Trophoblast cell (in vitro differentiated cells and primary cell): ENCODE results near the gene TNIK.

Experiments used
- DNase-seq, 2 donors: peaks; one replicate each; pipeline ENCODE4 v3.0.0-alpha.2; 2016
- H2AFZ ChIP-seq: 2 replicates; pipeline ENCODE4 v1.6.1; 2013; ENCODE audit warnings: low read length, moderate library complexity, mild to moderate bottlenecking; ENCODE audit not compliant: insufficient read depth, poor library complexity
- H2AK5ac ChIP-seq: 2 replicates; pipeline ENCODE4 v1.6.1; 2013; ENCODE audit warnings: mild to moderate bottlenecking, low read length
- H2BK120ac ChIP-seq: 2 replicates; pipeline ENCODE4 v1.6.1; 2013; ENCODE audit warnings: low read length, mild to moderate bottlenecking, moderate library complexity; ENCODE audit not compliant: insufficient read depth, poor library complexity
- H2BK12ac ChIP-seq: 2 replicates; pipeline ENCODE4 v1.6.1; 2013; ENCODE audit warnings: mild to moderate bottlenecking, low read length, moderate library complexity
- H2BK5ac ChIP-seq: 2 replicates; pipeline ENCODE4 v1.6.1; 2013; ENCODE audit warnings: low read length, low read depth, moderate library complexity, mild to moderate bottlenecking; ENCODE audit not compliant: poor library complexity
- H3K14ac ChIP-seq: 2 replicates; pipeline ENCODE4 v1.6.1; 2013; ENCODE audit warnings: mild to moderate bottlenecking, low read length
- H3K18ac ChIP-seq: 2 replicates; pipeline ENCODE4 v1.6.1; 2013; ENCODE audit warnings: mild to moderate bottlenecking, low read length
- H3K23ac ChIP-seq: 2 replicates; pipeline ENCODE4 v1.6.1; 2013; ENCODE audit warnings: low read length
- H3K27ac ChIP-seq: 2 replicates; pipeline ENCODE4 v1.5.1; 2013; ENCODE audit warnings: low read depth, mild to moderate bottlenecking, inconsistent platforms, low read length, moderate library complexity
- H3K27me3 ChIP-seq: 2 replicates; pipeline ENCODE4 v1.6.1; 2013; ENCODE audit warnings: inconsistent platforms, mild to moderate bottlenecking, low read length, moderate library complexity; ENCODE audit not compliant: insufficient read depth
- H3K36me3 ChIP-seq, 2 experiments: 1 replicate in 1 of 2; 2 replicates in 1 of 2; pipeline ENCODE4 v1.6.1; 2013; ENCODE audit warnings: low read length in 2 of 2, mild to moderate bottlenecking in 2 of 2, moderate library complexity in 1 of 2; ENCODE audit not compliant: insufficient read depth in 2 of 2, control insufficient read depth in 1 of 2
- H3K4ac ChIP-seq: 2 replicates; pipeline ENCODE4 v1.6.1; 2013; ENCODE audit warnings: low read depth, mild to moderate bottlenecking, low read length, moderate library complexity
- H3K4me1 ChIP-seq, 2 experiments: 1 replicate in 1 of 2; 2 replicates in 1 of 2; pipeline ENCODE4 v1.6.1; 2013; ENCODE audit warnings: low read length in 2 of 2, mild to moderate bottlenecking in 2 of 2, moderate library complexity in 1 of 2; ENCODE audit not compliant: insufficient read depth in 2 of 2, control insufficient read depth in 1 of 2
- H3K4me2 ChIP-seq: 2 replicates; pipeline ENCODE4 v1.6.1; 2013; ENCODE audit warnings: inconsistent platforms, mild to moderate bottlenecking, low read length, moderate library complexity
- H3K4me3 ChIP-seq: 2 replicates; pipeline ENCODE4 v1.5.1; 2013; ENCODE audit warnings: mild to moderate bottlenecking, low read depth, low read length, inconsistent platforms
- H3K79me1 ChIP-seq: one replicate; pipeline ENCODE4 v1.6.1; 2013; ENCODE audit warnings: low read length
- H3K79me2 ChIP-seq: 2 replicates; pipeline ENCODE4 v1.6.1; 2013; ENCODE audit warnings: low read length, mild to moderate bottlenecking; ENCODE audit not compliant: control insufficient read depth, insufficient read depth, poor library complexity
- H3K9ac ChIP-seq: 2 replicates; pipeline ENCODE4 v1.6.1; 2013; ENCODE audit warnings: mild to moderate bottlenecking, low read length
- H3K9me3 ChIP-seq: 2 replicates; pipeline ENCODE4 v1.6.1; 2013; ENCODE audit warnings: low read depth, mild to moderate bottlenecking, control low read depth, inconsistent platforms, low read length; ENCODE audit not compliant: insufficient read depth
- H4K12ac ChIP-seq: 2 replicates; pipeline ENCODE4 v1.6.1; 2013; ENCODE audit warnings: low read depth, mild to moderate bottlenecking, low read length, moderate library complexity
- H4K8ac ChIP-seq: 2 replicates; pipeline ENCODE4 v1.6.1; 2013; ENCODE audit warnings: low read depth, mild to moderate bottlenecking, low read length, moderate library complexity
- H4K91ac ChIP-seq: one replicate; pipeline ENCODE4 v1.6.1; 2013; ENCODE audit warnings: low read depth, mild to moderate bottlenecking, low read length, moderate library complexity
- WGBS: extraction: QIAGEN DNeasy Blood & Tissue Kit; methylation state at CpG from one replicate; pipeline ENCODE4 v1.1.7; 2013; ENCODE audit warnings: missing lambda C conversion rate; ENCODE audit not compliant: insufficient read length, insufficient coverage; ENCODE audit errors: extremely low coverage; 5-methylcytosine and 5-hydroxymethylcytosine counted together

Gene TNIK

DNA sequence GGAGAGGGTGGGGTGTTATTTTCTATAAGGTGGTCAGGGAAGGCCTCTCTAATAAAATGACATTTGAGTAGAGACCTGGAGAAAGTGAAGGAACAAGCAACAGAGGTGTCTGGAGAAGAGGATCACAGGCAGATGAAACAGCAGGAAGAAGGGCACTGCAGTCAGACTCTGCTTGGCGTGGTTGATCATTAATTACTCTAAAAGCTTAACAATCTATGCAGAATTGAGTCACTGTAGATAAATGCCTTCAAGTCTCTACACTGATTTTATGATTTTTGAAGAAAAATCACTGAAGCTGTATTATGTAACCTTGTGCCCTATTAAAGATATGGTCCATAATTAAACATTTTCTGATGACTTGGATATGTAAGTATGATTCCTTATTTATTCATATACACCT lies 114.2 kb downstream of the TNIK start:
- H3K4me1 ChIP-seq = no peaks in the 10 kb centered on the region
- no peak for DNase-seq
- no peak overlapping the region for H2BK120ac ChIP-seq
- H4K91ac ChIP-seq = no peak overlapping the region
- no peak overlapping the region for H3K23ac ChIP-seq
- no peak overlapping the region for H2BK5ac ChIP-seq
- no peak overlapping the region for H3K4me2 ChIP-seq
- H3K9me3 ChIP-seq = no peaks in the 10 kb centered on the region
- no CpG with 5 or more reads among the region's 1 CpG for WGBS
- no peak overlapping the region for H4K12ac ChIP-seq
- H3K36me3 ChIP-seq = no peaks in the 10 kb centered on the region
- no peak overlapping the region for H3K18ac ChIP-seq
- H4K8ac ChIP-seq = no peak overlapping the region
- no peak overlapping the region for H3K4me3 ChIP-seq
- H3K79me1 ChIP-seq = no peaks in the 10 kb centered on the region
- H3K14ac ChIP-seq = no peak overlapping the region
- no peak overlapping the region for H3K27ac ChIP-seq
- H3K9ac ChIP-seq = no peak overlapping the region
- no peaks in the 10 kb centered on the region for H3K27me3 ChIP-seq
- no peak overlapping the region for H2BK12ac ChIP-seq
- no peaks in the 10 kb centered on the region for H3K79me2 ChIP-seq
- no peak overlapping the region for H2AK5ac ChIP-seq
- no peak overlapping the region for H2AFZ ChIP-seq
- H3K4ac ChIP-seq = no peak overlapping the region

DNA sequence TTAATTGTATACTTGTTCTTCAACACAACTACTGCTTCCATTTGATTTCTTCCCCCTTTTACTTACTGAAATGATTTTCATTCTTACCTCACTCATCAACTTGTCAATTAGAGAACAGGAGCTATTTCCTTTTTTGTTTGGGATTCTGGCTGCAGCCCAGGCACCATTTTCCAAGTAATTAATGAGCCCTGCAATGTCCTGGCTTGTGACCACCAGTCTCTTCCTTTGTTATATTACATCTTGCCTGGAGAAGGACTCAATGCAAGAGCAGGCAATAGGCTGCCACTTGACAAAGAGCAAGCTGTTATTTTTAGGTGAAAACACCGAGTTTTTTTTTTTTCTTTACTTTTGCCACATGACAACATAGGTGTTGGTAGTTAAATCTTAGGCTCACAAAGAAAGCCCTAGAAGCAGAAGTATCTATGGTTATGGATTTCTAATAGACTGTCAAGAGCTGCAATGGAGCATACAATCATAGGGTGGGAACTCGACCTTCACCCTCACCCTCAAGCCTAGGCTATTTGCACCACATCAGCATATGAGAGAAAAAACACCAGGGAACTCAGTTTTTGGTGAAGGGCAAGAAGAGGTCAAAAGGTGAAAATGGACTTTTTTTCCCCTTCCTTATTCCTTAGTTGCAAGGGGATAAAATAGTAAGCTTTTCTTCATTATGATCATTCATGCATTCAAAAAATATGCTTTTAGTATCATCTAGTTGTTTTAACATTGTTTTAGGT lies 114.9 kb downstream of the TNIK start:
- no peak overlapping the region for H2BK12ac ChIP-seq
- whole genome bisulfite sequencing = no CpG with 5 or more reads among the region's 2 CpGs
- DNase-seq = no peak

DNA sequence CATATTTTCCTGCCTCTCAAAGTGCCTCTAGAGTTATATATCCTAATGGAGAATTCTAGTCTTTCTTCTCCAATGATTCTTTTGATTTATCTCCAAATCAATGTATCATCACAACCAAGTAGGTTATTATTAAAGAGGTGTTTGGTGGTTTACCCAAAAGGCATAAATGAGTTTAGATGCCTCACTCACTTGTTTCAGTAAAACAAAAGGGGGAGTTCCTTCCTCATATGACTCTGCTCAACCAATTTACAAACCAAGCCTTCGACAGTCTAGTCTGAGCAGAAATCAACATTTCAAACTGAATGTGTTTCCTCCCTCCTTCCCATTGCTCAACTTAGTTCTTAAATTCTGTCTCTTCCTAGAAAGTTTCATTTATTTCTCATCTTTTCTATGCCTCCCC lies 116.5 kb downstream of the TNIK start:
- Histone ChIP-seq H3K4ac (no peak overlapping the region), H3K79me1 (no peaks in the 10 kb centered on the region), H3K23ac (no peak overlapping the region), H2BK12ac (no peak overlapping the region), H3K4me3 (no peak overlapping the region), H4K91ac (no peak overlapping the region), H3K27ac (no peak overlapping the region), H3K9ac (no peak overlapping the region), H2BK120ac (no peak overlapping the region), H2AK5ac (no peak overlapping the region), H3K36me3 (no peaks in the 10 kb centered on the region), H3K18ac (no peak overlapping the region), H3K9me3 (no peaks in the 10 kb centered on the region), H3K79me2 (no peaks in the 10 kb centered on the region), H3K14ac (no peak overlapping the region), H3K4me1 (no peaks in the 10 kb centered on the region), H4K12ac (no peak overlapping the region), H2AFZ (no peak overlapping the region), H3K4me2 (no peak overlapping the region), H3K27me3 (no peaks in the 10 kb centered on the region), H4K8ac (no peak overlapping the region), H2BK5ac (no peak overlapping the region)
- no peak for DNase-seq
- no CpG with 5 or more reads among the region's 1 CpG for WGBS

More for the DNA sequence above, 114.9 kb downstream of the TNIK start:
- Histone ChIP-seq H4K8ac (no peak overlapping the region), H3K4ac (no peak overlapping the region), H3K79me2 (no peaks in the 10 kb centered on the region), H3K18ac (no peak overlapping the region), H4K12ac (no peak overlapping the region), H3K27ac (no peak overlapping the region), H3K4me1 (no peaks in the 10 kb centered on the region), H3K4me2 (no peak overlapping the region), H2BK5ac (no peak overlapping the region), H2AK5ac (no peak overlapping the region), H3K9ac (no peak overlapping the region), H3K23ac (no peak overlapping the region), H4K91ac (no peak overlapping the region), H3K4me3 (no peak overlapping the region), H3K36me3 (no peaks in the 10 kb centered on the region), H3K79me1 (no peaks in the 10 kb centered on the region), H2AFZ (no peak overlapping the region), H3K14ac (no peak overlapping the region), H3K9me3 (no peaks in the 10 kb centered on the region), H3K27me3 (no peaks in the 10 kb centered on the region), H2BK120ac (no peak overlapping the region)

DNA sequence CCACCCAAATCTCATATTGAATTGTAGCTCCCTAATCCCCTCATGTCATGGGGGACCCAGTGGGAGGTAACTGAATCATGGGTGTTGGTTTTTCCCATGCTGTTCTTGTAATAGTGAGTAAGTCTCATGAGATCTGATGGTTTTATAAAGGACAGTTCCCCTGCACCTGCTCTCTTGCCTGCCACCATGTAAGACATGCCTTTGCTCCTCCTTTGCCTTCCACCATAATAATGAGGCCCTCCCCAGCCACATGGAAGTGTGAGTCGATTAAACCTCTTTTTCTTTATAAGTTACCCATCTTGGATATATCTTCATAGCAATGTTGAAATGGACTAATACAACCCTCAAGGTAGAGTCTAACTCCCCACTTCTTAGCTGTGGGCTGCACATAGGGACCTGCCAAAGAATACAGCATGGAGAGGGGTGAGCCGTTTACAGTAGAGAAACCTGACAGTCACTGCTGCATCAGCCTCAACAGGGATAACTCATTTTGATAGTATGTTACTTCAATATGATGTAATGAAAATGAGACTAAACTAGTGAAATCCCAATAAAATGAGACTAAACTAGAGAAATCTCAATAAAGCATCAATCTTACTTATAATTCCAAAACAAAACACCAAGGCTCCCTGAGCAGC lies 117.3 kb downstream of the TNIK start:
- no peak overlapping the region for H2BK12ac ChIP-seq
- H3K36me3 ChIP-seq = no peaks in the 10 kb centered on the region

More for the DNA sequence above, 117.3 kb downstream of the TNIK start:
- no peak overlapping the region for H3K27ac ChIP-seq
- H3K79me1 ChIP-seq = no peaks in the 10 kb centered on the region
- H3K4me2 ChIP-seq = no peak overlapping the region
- no peak overlapping the region for H3K18ac ChIP-seq
- no peak overlapping the region for H4K12ac ChIP-seq
- H2BK5ac ChIP-seq = no peak overlapping the region
- H4K8ac ChIP-seq = no peak overlapping the region
- H2BK120ac ChIP-seq = no peak overlapping the region
- H3K9ac ChIP-seq = no peak overlapping the region
- DNase-seq = no peak
- H3K79me2 ChIP-seq = no peaks in the 10 kb centered on the region
- no peak overlapping the region for H2AFZ ChIP-seq
- no peak overlapping the region for H3K4ac ChIP-seq
- no peaks in the 10 kb centered on the region for H3K4me1 ChIP-seq
- H2AK5ac ChIP-seq = no peak overlapping the region
- H4K91ac ChIP-seq = no peak overlapping the region
- H3K9me3 ChIP-seq = no peaks in the 10 kb centered on the region
- no peaks in the 10 kb centered on the region for H3K27me3 ChIP-seq
- no peak overlapping the region for H3K23ac ChIP-seq
- H3K14ac ChIP-seq = no peak overlapping the region
- no CpG with 5 or more reads among the region's 2 CpGs for WGBS
- no peak overlapping the region for H3K4me3 ChIP-seq
